Measurements from ENCODE around the gene PRADC1.

- TF ChIP-seq CTCF (IDR thresholded peaks at IDR 0.05) (no peak), EP300 (IDR thresholded peaks at IDR 0.05) (no peak), POLR2A (IDR thresholded peaks at IDR 0.05; ENCODE audit: low read depth) (no peak), POLR2AphosphoS5 (IDR thresholded peaks at IDR 0.05) (no peak)
These were observed 4.4 kb downstream of the PRADC1 start for GRCh38 chr2:73228631-73229030.

Measured in esophagus muscularis mucosa (tissue), 4 donors.